ENCODE data around the gene DDIAS. TPM values are rescaled to one million over a fixed set of nuclear protein-coding genes. Genes with fewer than 3 reads are reported as not detected.
"Not testable (repeated sequence)": the region's sequence is repeated elsewhere in the genome, so short reads cannot be mapped to it uniquely, and the experiment has no call there.

The DDIAS gene, protein sequence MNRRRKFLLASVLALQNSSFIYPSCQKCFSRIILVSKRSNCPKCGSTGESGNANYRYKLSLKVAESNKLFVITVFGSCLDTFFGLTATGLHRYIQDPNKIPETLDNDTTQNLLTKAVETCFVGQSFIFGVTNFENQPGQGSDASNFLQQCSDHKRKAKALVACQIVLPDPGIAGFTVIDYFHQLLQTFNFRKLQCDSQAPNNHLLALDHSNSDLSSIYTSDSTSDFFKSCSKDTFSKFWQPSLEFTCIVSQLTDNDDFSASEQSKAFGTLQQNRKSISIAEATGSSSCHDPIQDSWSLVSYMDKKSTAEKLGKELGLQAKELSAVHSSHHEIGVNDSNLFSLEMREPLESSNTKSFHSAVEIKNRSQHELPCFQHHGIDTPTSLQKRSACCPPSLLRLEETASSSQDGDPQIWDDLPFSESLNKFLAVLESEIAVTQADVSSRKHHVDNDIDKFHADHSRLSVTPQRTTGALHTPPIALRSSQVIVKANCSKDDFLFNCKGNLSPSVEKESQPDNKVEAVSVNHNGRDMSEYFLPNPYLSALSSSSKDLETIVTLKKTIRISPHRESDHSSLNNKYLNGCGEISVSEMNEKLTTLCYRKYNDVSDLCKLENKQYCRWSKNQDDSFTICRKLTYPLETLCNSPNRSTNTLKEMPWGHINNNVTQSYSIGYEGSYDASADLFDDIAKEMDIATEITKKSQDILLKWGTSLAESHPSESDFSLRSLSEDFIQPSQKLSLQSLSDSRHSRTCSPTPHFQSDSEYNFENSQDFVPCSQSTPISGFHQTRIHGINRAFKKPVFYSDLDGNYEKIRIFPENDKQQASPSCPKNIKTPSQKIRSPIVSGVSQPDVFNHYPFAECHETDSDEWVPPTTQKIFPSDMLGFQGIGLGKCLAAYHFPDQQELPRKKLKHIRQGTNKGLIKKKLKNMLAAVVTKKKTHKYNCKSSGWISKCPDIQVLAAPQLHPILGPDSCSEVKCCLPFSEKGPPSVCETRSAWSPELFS
- total RNA-seq = 2.6 TPM

DNA sequence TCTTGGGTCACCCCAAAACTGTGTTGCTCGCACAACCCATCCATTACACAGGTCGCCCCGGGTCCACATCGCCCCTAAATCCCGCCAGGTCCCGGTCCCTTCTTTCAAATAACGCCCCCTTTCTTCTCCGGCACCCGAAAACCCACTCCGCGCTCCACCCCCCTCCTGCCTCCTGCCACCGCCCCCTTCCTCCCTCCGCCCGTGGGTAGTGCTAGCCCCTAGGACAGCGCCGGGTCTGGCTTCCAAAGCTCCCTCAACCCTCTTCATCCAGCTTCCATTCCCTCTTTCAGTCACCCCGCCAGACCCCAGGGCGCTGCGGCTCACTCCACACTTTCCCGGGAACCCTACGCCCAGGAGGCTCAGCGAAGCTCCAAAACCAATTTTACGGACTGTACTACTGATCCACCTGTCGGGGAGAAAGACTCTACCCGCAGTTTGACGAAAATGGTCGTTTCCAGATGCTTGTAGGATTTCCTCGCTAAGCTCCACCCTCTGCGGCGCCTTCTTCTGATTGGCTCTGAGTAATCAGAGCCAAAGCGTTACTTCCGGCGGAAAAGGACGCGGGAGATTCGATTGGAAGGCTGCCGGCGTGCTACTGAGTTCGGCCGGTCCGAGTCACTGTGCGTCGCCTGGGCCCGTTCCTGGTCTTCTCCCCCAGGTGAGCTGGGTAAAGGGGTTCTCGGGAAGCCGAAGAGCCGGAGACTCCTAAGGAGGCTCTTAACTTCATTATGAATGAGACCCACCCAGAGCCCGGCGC is at the start of gene DDIAS:
TSS of gene DDIAS (plus strand) at position 572 of the 757 bp plus-strand sequence. CDS start 13,003 bp downstream, outside the sequence.
- peak; percentile 97 for DNase-seq (ENCODE audit: low spot score)

DNA sequence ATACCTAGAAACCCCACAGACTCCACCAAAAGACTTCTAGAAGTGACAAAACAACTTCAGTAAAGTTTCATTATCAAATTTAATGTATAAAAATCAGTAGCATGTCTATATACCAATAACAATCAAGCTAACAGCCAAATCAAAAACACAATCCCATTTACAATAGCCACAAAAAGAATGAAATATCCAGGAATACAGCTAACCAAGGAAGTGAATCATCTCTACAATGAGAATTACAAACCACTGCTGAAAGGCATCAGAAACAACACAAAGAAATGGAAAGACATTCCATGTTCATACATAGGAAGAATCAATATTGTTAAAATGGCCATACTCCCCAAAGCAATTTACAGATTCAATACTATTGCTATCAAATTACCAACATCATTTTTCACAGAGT is 47.3 kb upstream of the DDIAS start:
- DNase-seq (ENCODE audit: low spot score) = no peak

DNA sequence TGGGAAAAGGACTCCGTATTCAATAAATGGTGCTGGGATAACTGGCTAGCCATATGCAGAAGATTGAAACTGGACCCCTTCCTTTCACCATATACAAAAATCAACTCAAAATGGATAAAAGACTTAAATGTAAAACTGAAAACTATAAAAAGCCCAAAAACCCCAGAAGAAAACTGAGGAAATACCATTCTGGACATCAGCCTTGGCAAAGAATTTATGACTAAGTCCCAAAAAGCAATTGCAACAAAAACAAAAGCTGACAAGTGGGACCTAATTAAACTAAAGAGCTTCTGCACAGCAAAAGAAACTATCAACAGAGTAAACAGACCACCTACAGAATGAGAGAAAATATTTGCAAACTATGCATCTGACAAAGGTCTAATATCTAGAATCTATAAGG is 46.6 kb upstream of the DDIAS start:
- DNase-seq (ENCODE audit: low spot score) = not testable (repeated sequence)

DNA sequence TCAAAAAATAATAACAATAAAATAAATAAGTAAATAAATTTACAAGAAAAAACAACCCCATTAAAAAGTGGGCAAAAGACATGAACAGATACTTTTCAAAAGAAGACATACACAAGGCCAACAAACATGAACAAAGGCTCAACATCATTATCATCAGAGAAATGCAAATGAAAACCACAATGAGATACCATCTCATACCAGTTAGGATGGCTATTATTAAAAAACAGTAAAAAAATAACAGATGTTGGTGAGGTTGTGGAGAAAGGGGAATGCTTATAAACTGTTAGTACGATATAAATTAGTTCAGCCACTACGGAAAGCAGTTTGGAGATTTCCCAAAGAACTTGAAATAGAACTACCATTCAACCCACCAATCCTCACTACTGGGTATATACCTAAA is 45.9 kb upstream of the DDIAS start:
- no peak for DNase-seq (ENCODE audit: low spot score)

DNA sequence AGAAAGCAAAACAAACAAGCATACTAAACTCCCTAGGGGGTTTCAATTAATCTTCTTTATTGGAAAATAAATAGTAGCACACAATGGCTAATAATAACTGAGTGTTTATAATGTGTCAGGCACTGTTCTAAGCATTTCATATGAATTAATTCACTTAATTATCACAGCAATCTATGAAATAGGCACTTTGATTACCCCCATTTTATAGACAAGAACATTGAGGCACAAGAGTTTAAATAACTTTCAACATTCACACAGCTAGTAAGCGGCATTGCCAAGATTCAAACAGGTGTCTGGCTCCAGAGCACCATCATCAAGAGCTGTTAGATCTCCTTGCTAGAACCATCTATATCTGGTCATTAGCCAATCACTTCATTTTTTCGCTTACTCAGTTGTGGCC is 44.4 kb upstream of the DDIAS start:
- no peak for DNase-seq (ENCODE audit: low spot score)

DNA sequence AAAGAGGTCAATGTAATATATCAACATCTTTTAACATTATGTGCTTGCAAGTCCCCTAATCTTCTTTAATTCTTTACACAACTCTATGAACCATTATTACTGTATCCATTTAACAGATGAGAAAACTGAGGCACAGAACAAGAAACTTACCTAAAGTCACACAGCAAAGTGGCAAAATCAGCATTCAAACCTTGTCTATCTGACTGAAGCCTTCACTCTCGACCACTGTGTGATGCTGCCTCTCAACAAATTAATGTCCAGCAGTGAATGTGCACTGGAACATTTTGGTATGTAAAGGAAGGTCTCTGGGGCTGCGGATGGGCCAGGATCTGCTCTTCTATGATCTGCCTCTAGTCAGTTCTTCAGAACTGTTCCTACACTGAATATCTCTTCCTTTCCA is 43.4 kb upstream of the DDIAS start:
- DNase-seq (ENCODE audit: low spot score) = no peak

DNA sequence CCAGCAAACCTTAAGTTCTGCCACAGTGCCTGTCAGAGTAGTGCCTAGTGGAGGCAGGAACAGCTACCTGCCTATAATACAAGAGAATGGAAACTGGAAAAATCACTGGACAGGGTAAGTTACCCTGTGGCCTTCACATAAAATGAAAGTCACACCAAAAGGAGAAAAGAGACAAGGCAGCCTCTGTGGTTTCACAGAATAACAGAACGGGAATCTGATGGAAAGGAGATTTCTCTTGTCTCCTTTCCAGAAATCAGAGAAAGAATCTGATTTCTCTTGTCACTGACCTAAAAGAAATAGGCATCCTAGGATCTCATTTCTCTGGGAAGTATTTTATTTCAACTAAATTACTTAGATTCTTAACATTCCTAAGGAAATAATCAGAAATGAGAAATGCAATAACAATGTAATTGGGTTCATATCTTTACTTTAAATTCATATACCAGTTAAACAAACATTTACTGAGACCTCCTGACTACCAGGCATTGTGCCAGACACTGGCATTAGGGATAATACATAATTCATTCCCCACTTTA is 42.9 kb upstream of the DDIAS start:
- no peak for DNase-seq (ENCODE audit: low spot score)

DNA sequence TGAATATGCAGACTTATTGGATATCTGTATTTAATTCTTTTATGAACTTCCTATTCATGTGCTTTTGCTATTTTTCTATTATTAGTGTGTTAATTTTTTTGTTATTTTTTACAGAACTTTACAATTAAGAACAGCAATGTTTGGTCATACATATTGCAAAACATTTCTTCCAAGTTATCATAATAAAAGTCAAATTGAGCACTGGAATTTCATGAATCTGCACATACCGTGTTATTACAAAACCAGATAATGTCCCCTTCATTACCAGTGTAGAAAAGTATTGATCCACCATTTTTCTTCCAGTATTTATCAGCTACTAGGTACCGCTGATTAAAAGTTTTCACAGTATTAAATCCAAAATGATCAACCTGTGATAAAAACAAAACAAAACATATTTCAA is 41.8 kb upstream of the DDIAS start:
- DNase-seq (ENCODE audit: low spot score) = no peak

DNA sequence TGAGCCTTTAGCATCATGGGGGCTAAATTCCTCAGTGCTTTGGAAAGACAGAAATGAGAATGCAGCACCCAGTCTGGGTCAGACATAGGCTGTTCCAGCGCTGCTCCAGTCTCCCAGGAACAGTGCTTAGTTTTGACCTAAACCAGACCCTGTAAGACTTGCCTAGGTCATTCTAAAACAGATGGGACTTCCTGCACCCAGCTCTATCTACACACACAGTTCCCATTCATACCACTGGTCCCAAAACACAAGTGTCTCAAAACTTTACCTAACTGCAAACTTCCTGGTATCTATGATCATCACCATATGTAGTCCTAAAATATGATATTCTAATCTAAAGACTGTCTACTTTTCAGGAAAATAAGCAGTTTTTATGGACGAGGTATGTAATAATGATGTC is 39.2 kb upstream of the DDIAS start:
- DNase-seq (ENCODE audit: low spot score) = no peak

DNA sequence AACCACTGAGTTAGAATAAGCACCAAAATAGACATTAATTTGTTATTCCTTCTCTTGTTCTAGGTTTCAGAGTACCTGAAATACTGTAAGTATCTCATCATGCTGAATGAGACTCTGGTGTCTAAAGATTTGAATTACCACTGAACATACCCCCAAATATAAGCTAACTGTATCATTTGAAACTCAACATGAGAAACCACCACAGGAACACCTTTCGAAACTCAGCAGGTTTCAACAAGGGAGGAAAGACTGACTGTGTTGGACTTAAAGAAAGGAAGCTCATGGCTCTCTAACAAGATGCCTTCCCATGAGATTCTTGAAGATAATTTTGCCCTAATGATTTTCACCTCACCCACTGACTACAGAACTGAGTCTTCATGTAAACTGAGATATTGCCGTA is 38.3 kb upstream of the DDIAS start:
- DNase-seq (ENCODE audit: low spot score) = no peak

DNA sequence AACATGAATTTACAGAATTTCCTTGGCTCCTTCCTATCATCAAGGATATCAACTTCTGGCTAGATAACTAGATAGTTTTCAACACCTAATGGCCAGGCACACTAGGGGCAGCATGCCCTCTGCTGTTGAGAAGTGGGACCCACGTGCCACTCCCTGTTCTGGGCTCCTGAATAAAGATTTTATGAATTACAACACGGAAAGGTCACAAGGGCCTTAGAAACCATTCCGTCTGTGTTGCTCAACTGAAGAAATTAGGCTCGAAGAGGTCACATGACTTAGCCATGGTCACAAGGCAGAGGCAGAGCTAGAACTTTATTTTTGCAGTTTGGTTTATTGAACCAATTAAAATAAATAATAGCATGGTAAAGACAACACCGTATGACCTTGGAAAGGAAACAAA is 37.3 kb upstream of the DDIAS start:
- DNase-seq (ENCODE audit: low spot score) = peak; percentile 76

DNA sequence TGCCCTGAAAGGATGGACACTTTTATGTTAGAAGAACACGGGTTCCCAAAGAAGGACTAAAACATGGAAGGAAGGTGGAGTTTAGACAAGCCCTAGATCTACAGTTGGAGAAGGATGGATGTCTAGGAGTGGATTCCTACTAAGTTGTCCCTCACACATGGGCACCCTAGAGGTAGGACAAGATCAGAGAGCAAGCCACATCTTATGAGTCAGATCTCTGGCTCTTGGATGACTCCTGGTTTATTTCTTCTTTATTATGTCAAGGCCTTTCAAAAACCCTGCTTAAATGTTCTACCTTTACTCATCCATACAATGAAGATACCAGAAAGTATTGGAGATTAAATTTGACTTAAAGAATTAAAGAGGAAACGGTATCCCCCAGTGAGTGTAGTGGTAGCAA is 35.7 kb upstream of the DDIAS start:
- DNase-seq (ENCODE audit: low spot score) = no peak

DNA sequence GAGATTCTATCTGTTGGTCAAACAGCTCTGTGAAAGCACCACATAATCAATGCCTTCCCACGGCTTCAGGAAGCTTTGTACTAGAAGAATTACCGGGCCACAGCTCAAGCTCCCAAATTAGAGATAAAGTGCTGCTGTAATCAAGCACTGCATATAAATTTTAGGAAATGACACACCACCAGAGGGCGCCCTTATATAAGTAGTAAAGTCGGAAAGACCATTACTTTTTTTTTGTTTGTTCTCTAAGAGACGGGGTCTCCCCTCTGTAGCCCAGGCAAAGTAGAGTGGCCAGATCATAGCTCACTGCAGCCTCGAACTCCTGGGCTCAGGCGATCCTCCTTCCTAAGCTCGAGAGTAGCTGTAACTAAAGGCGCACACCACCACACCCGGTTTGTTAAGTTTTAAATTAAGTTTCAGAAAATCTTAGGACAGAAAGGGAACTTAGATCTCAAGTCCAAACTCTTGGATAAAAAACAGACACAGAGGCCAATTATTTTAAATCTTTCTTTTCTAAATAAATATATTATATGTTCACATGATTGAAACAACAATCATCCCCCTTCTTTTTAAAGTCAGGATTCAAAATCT is 33.9 kb upstream of the DDIAS start:
- peak; percentile 88 for DNase-seq (ENCODE audit: low spot score)

DNA sequence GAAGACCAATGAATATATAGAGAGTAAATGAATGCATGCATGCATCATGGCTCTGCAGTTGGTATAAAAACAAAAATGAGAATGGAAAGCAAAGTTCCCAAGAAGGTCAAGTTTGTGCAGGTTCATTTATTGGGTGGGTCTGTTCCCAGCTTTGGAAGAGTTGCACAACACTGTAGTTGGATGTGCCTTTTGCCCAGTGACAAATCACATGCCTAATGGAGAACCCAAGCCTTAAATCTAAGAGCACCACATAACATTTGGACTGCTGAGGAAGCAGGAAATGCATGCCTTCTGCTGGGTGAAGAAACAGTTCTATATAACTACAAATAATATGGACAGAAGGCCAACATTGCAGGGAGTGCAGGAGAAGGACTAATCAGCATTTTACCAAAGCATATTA is 31.9 kb upstream of the DDIAS start:
- peak; percentile 54 for DNase-seq (ENCODE audit: low spot score)

DNA sequence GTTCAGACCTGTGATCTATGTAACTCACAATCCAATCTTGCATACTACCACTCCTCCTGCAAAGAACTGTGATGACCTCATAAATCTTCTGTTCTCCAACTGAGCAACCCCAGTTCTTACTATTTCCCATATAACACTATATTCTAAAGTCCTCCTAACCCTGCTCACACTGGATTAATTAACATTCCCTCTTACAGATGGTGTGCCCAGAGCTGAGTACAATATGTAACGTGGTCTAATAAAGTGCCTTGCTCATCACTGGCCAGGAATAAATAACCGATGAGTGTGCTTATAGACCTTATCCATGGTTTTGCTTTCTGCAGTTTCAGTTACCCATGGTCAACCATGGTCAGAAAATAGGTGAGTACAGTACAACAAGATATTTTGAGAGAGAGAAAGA is 29.9 kb upstream of the DDIAS start:
- no peak for DNase-seq (ENCODE audit: low spot score)

DNA sequence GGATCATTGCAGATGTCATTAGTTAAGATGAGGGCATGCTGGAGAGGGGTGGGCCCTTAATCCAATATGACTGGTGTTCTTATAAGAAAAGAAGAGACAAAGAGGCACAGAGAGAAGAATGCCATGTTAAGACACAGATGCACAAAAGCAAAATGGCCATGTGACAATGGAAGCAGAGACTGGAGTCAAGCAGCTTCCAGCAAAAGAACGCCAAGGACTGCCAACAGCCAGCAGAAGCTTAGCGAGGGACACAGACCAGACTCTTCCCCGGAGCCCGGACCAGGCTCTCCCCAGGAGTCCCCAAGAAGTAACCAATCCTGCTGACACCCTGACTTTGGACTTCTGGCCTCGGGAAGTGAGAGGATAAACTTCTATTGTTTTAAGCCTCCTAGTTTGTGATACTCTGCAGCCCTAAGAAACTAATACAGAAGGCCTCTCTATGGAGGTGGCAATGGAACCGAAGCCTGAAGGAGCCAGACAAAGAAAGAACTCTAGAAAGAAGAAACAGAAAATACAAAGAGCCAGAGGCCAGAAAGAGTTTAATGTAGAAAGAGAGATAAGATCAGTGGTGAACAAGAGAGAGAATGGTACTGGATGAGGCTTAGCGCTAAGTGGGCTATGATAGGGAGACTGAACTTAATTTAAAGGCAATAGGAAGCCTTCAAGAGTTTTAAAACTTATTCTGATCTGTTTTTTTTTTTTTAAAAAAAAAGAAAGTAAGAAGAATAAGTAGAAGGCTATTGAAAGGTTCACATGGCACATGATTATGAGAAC is 29.0 kb upstream of the DDIAS start:
- DNase-seq (ENCODE audit: low spot score) = no peak

DNA sequence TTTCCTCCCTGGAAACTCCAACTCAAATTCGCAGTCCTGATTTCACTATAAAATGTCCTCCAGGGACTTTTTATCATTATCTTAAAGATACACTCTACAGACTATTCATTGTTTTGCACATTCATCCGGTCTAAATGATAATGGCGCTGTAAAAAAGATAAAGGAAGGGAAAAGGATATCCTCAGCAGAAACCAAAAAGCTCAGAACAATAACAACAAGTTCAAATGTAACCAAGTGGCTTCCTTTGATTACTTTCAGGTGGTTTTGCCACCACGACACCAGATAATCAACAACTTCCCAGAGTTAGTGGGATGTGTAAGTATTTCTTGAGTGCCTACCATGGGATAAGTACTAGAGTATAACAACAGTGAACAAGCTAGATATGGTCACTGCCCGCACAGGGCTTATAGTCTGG is 27.6 kb upstream of the DDIAS start:
- DNase-seq (ENCODE audit: low spot score) = no peak

DNA sequence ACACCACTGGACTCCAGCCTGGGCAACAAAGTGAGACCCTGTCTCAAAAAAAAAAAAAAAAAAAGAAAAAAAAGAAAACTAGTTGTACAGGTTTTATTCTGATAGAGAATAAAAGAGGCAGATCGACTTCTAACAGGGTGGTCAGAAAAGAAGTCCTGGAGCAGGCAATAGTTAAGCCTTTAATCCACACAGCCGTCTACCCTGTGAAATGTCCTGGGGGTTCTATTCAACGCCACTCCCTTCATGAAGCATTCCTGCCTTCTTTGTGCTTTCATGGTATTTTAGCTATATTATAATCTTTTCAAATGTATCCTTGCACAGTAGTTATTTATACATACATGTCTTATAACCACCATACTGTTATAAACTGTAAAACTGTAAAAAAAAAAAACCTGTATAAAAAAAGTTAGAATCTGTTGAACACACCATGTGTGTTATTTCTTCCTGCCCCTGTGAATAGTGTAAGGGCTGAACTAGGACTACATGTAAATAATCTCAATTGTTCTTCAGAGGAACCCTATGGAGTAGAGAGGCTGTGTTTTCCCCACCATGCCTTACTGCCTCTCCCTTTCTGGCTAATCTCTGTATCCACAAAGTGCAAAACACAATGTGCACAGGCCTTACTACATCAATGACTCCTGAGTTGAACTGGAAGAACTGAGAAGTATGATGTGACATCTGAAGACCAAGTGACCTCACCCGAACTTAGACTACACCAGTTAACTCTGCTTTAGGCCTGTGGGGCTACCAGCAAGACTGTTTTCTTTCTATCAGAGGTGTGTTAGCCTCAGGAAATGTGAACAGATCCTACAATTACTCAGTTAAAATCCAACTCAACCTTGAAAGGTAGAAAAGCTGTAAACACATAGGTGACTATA is 26.7 kb upstream of the DDIAS start:
- no peak for DNase-seq (ENCODE audit: low spot score)

DNA sequence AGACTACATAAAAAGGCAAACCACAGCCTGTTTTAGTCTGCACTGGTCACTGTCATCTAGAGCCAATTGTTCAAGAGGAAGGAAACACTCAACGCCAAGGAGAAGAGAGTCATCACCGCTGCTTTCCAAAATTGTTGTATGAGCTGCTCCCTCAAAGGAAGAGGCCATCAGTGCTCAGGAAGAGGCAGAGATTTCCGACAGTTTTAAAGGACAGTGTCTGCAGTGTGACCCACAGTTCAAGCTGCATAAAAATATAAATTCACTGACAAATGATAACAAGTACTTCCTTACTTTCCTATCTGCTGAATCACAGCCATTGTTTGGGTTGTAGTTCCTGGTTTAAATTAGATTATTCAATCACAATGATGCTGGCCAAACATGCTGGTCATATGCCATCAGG is 17.7 kb upstream of the DDIAS start:
- no peak for DNase-seq (ENCODE audit: low spot score)

All from ureter (tissue), 1 donor.